GM12878 (cell line): ENCODE measurements around the gene ATRN. TPM values are rescaled to one million over a fixed set of nuclear protein-coding genes. Genes with fewer than 3 reads are reported as not detected.

Experiments used
- ATAC-seq: fragments of 200-7000 bp; cut with Tn5 transposase; 3 replicates; pipeline ENCODE4 v1.9.1; 2020; ENCODE audit warnings: mild to moderate bottlenecking, moderate library complexity
- BruUV-seq: library from RNA; stranded (reverse); fragments of 400-500 nt; replicated peaks from 2 replicates; lab custom pipeline; 2021; lab: Mats Ljungman, UMichigan
- CTCF ChIA-PET: fragments of 300-600 bp; sonication (Branson Sonifier 250); formaldehyde crosslinking; extraction: SDS; loops from one replicate; lab custom pipeline; 2021; ENCODE audit warnings: inconsistent platforms; lab: Yijun Ruan, JAX
- POLR2A ChIA-PET: fragments of 350-600 bp; formaldehyde crosslinking; extraction: SDS; loops from one replicate; lab custom pipeline; 2021; ENCODE audit warnings: inconsistent platforms; lab: Charles Lee
- RAD21 ChIA-PET: fragments of 300-600 bp; sonication (Branson Sonifier 250); formaldehyde crosslinking; loops from one replicate; lab custom pipeline; 2023; ENCODE audit warnings: antibody characterized with exemption; ENCODE audit not compliant: unreplicated experiment; lab: Charles Lee
- SMC1A ChIA-PET: fragments of 300-600 bp; sonication (Branson Sonifier 250); formaldehyde crosslinking; loops from one replicate; lab custom pipeline; 2023; ENCODE audit not compliant: unreplicated experiment, uncharacterized antibody; lab: Charles Lee
- DNase-seq: peaks from one replicate; pipeline ENCODE4 v3.0.0-alpha.2; 2011; ENCODE audit warnings: low read depth, low spot score
- FAIRE-seq: peaks from 3 replicates; lab custom pipeline; 2011; peaks lifted over from hg19 to GRCh38; lab: Jason Lieb, UNC
- H2AFZ ChIP-seq: 2 replicates; pipeline ENCODE4 v1.6.0; 2011; ENCODE audit warnings: low read depth, low read length, control low read depth; ENCODE audit not compliant: control insufficient read depth
- H3K27ac ChIP-seq: 2 replicates; pipeline ENCODE4 v1.5.1; 2011; ENCODE audit warnings: control low read depth; ENCODE audit not compliant: control insufficient read depth, insufficient read depth
- H3K27me3 ChIP-seq, 2 experiments: replicated peaks in 1 of 2; 2 replicates each; pipeline versions ENCODE4 v1.6.0 to v1.6.1; 2011; ENCODE audit warnings: low read length in 1 of 2; ENCODE audit not compliant: control insufficient read depth in 2 of 2, insufficient read depth in 2 of 2
- H3K36me3 ChIP-seq, 2 experiments: 2 replicates each; pipeline ENCODE4 v1.5.1; 2011; ENCODE audit warnings: low read length in 1 of 2; ENCODE audit not compliant: control insufficient read depth in 2 of 2, insufficient read depth in 2 of 2
- H3K4me1 ChIP-seq: 2 replicates; pipeline ENCODE4 v1.6.1; 2011; ENCODE audit warnings: mild to moderate bottlenecking, low read length, moderate library complexity, mixed read lengths; ENCODE audit not compliant: control insufficient read depth, insufficient read depth
- H3K4me2 ChIP-seq: 2 replicates; pipeline ENCODE4 v1.6.0; 2011; ENCODE audit warnings: control low read depth; ENCODE audit not compliant: control insufficient read depth, insufficient read depth
- H3K4me3 ChIP-seq: fragments of 200-600 bp; sonication (generic); 2 replicates; pipeline ENCODE4 v1.5.1; 2016
- H3K79me2 ChIP-seq: 2 replicates; pipeline ENCODE4 v1.6.0; 2011; ENCODE audit warnings: low read length; ENCODE audit not compliant: control insufficient read depth, insufficient read depth
- H3K9ac ChIP-seq: 2 replicates; pipeline ENCODE4 v1.8.0; 2011; ENCODE audit warnings: low read length, control low read depth, mixed read lengths; ENCODE audit not compliant: control insufficient read depth, insufficient read depth
- H3K9me3 ChIP-seq: replicated peaks from 3 replicates; pipeline ENCODE4 v1.5.1; 2011; ENCODE audit warnings: mild to moderate bottlenecking, low read length; ENCODE audit not compliant: control insufficient read depth, insufficient read depth
- H4K20me1 ChIP-seq: 2 replicates; pipeline ENCODE4 v1.6.0; 2011; ENCODE audit not compliant: control insufficient read depth, insufficient read depth
- ASH2L ChIP-seq: fragments of 300-600, 200-600 bp; sonication (generic); IDR thresholded peaks from 2 replicates; pipeline ENCODE4 v1.6.1; 2017; ENCODE audit warnings: low read depth, mild to moderate bottlenecking, borderline replicate concordance
- CBX5 ChIP-seq: sonication (generic); IDR thresholded peaks from 2 replicates; pipeline ENCODE4 v1.6.1; 2016; ENCODE audit warnings: low read depth, moderate library complexity, mild to moderate bottlenecking, inconsistent platforms
- HDAC2 ChIP-seq: fragments of 200-600 bp; sonication (generic); IDR thresholded peaks from 2 replicates; pipeline ENCODE4 v1.6.1; 2017
- JUNB ChIP-seq: IDR thresholded peaks from 2 replicates; pipeline ENCODE4 v1.6.1; 2016; ENCODE audit warnings: antibody characterized with exemption, mild to moderate bottlenecking
- MAX ChIP-seq: IDR thresholded peaks from 2 replicates; pipeline ENCODE4 v1.6.1; 2012; ENCODE audit warnings: low read depth, low read length, improper control_type of control experiment
- NFXL1 ChIP-seq: fragments of 450-650 bp; IDR thresholded peaks from 2 replicates; pipeline ENCODE4 v1.6.1; 2017; ENCODE audit warnings: antibody characterized with exemption, mild to moderate bottlenecking, borderline replicate concordance
- SMAD1 ChIP-seq: fragments of 450-650 bp; IDR thresholded peaks from 2 replicates; pipeline ENCODE4 v1.6.1; 2018; ENCODE audit warnings: mild to moderate bottlenecking, low read depth; ENCODE audit not compliant: partially characterized antibody
- STAT1 ChIP-seq: fragments of 450-650 bp; conservative IDR thresholded peaks from 2 replicates; pipeline ENCODE4 v1.6.1; 2014; ENCODE audit warnings: antibody characterized with exemption, mild to moderate bottlenecking
- TAF1 ChIP-seq: IDR thresholded peaks from 2 replicates; pipeline ENCODE4 v1.6.1; 2011; ENCODE audit warnings: mild to moderate bottlenecking, low read depth, low read length, borderline replicate concordance
- TCF3 ChIP-seq: IDR thresholded peaks from 2 replicates; pipeline ENCODE4 v1.6.1; 2012; ENCODE audit warnings: low read depth, mild to moderate bottlenecking, low read length, borderline replicate concordance; ENCODE audit not compliant: insufficient read depth
- ZBED1 ChIP-seq: IDR thresholded peaks from 2 replicates; pipeline ENCODE4 v1.6.1; 2016; ENCODE audit warnings: borderline replicate concordance
- ZNF592 ChIP-seq: fragments of 450-650 bp; IDR thresholded peaks from 2 replicates; pipeline ENCODE4 v1.6.1; 2017; ENCODE audit warnings: mild to moderate bottlenecking, moderate library complexity
- ZNF622 ChIP-seq: fragments of 450-650 bp; IDR thresholded peaks from 2 replicates; pipeline ENCODE4 v1.6.1; 2017; ENCODE audit warnings: mild to moderate bottlenecking, inconsistent platforms
- WGBS: methylation state at CpG from one replicate; pipeline ENCODE4 v1.1.6; 2016; ENCODE audit warnings: low lambda C conversion rate; ENCODE audit not compliant: insufficient replicate concordance, insufficient coverage; ENCODE audit errors: missing lambda C conversion rate; 5-methylcytosine and 5-hydroxymethylcytosine counted together
- in situ Hi-C: fragments of 300-500 bp; cut with MboI; formaldehyde crosslinking; loops from 9 replicates; pipeline ENCODE4 v1.14.3; 2018; ENCODE audit warnings: mixed read lengths
- intact Hi-C: fragments of 100-400 bp; cut with micrococcal nuclease; formaldehyde crosslinking; loops from one replicate; pipeline ENCODE4 v1.14.2; 2022; ENCODE audit not compliant: unreplicated experiment
- polyA plus RNA-seq, 11 experiments: library from polyadenylated mRNA; depleted of rRNA in 4 of 11; unstranded in 6 of 11; stranded (reverse) in 5 of 11; fragments of >200 nt; fragmentation: Nextera tagmentation in 4 of 11; fragmentation: Illumina TruSeq in 1 of 11; extraction: Ambion mirVana in 4 of 11; extraction: Trizol in 1 of 11; gene quantifications; 1 replicate in 1 of 11; 2 replicates in 10 of 11; pipeline versions ENCODE4 v1.2.1 to v1.2.3, GENCODE V29; 2011 to 2016; ENCODE audit warnings: inconsistent platforms in 2 of 11, missing spikeins in 2 of 11, low read depth in 1 of 11
- total RNA-seq, 4 experiments: library from RNA; depleted of rRNA in 3 of 4; stranded (reverse); fragments of >200 nt in 3 of 4; fragmentation: Illumina TruSeq in 1 of 4; extraction: Trizol in 1 of 4; gene quantifications; 2 replicates each; pipeline versions ENCODE4 v1.2.1 to v1.2.3, GENCODE V29; 2013 to 2021

ATRN gene
- total and polyA plus RNA-seq, 10 of the 15 experiments (the other 5 are each of a cell fraction or from before 2014, with no cell fraction given) = 0.71 to 11.6 (median 6.9) TPM

GRCh38 chr20:3572151-3572550 is 101.3 kb downstream of the ATRN start:
- no peak overlapping the region for H3K9ac ChIP-seq
- H3K4me2 ChIP-seq = no peak overlapping the region
- no peaks in the 10 kb centered on the region for H3K27me3 ChIP-seq
- DNase-seq (no peak), FAIRE-seq (no peak), ATAC-seq (no peak)
- WGBS = 50% methylated on average over 1 of the region's 1 CpG
- H3K36me3 ChIP-seq = peaks cover 0 to 3% of the 10 kb centered on the region in 2 experiments; a peak in 2 of 4 replicates
- CTCF ChIA-PET = interaction anchor here (1.7 kb wide), 1 partner anchor 9 kb away, joined by 6 read pairs; no protein-coding TSS in a partner anchor
- H4K20me1 ChIP-seq = no peaks in the 10 kb centered on the region
- H3K4me3 ChIP-seq = no peak overlapping the region
- no peaks in the 10 kb centered on the region for H3K79me2 ChIP-seq
- RAD21 ChIA-PET = no interaction called here
- TF ChIP-seq CBX5 = no peak
- TF ChIP-seq, all 136 proteins: peak for 0
- ChIA-PET SMC1A (no interaction called here), POLR2A (no interaction called here)
- no peak overlapping the region for H2AFZ ChIP-seq
- no peaks in the 10 kb centered on the region for H3K9me3 ChIP-seq
- in situ Hi-C loops (no loop called here), intact Hi-C loops (no loop called here)
- BruUV-seq = no TSS peak
- H3K4me1 ChIP-seq = no peaks in the 10 kb centered on the region
- no peak overlapping the region for H3K27ac ChIP-seq

- no peak overlapping the region for H3K27ac ChIP-seq
- no peaks in the 10 kb centered on the region for H4K20me1 ChIP-seq
- SMC1A ChIA-PET = interaction anchor here (0.5 kb wide), 1 partner anchor 151 kb away, joined by 3 read pairs; no protein-coding TSS in a partner anchor
- no peak overlapping the region for H3K4me2 ChIP-seq
- intact Hi-C loops (no loop called here), in situ Hi-C loops (no loop called here)
- H3K36me3 ChIP-seq = peaks cover 0 to 8% of the 10 kb centered on the region in 2 experiments; a peak in 2 of 4 replicates
- no peak overlapping the region for H3K9ac ChIP-seq
- no peaks in the 10 kb centered on the region for H3K9me3 ChIP-seq
- no peak overlapping the region for H2AFZ ChIP-seq
- RAD21 ChIA-PET = no interaction called here
- CTCF ChIA-PET = interaction anchor here (0.9 to 1.1 kb wide), 2 partner anchors 14 to 134 kb away, joined by 4 to 5 read pairs; no protein-coding TSS in a partner anchor
- no peak for FAIRE-seq
- no peaks in the 10 kb centered on the region for H3K27me3 ChIP-seq
- ATAC-seq = no peak
- no TSS peak for BruUV-seq
- H3K4me3 ChIP-seq = no peak overlapping the region
- POLR2A ChIA-PET = no interaction called here
- no peaks in the 10 kb centered on the region for H3K4me1 ChIP-seq
- DNase-seq = no peak
- no peaks in the 10 kb centered on the region for H3K79me2 ChIP-seq
- TF ChIP-seq ASH2L (no peak), JUNB (no peak), NFXL1 (no peak), SMAD1 (no peak), ZBED1 (no peak), HDAC2 (no peak), STAT1 (no peak), TCF3 (no peak), ZNF622 (no peak), MAX (no peak), TAF1 (no peak), ZNF592 (no peak)
These were observed 105.5 kb downstream of the ATRN start for GRCh38 chr20:3576363-3576762.
